Mucosa of stomach (tissue), 1 donor: ENCODE results near the gene KLHL33.
"Not testable (repeated sequence)": the region's sequence is repeated elsewhere in the genome, so short reads cannot be mapped to it uniquely, and the experiment has no call there.

Experiments used
- H3K27me3 ChIP-seq: one replicate; pipeline ENCODE4 v1.7.0; 2013; ENCODE audit warnings: mild to moderate bottlenecking, low read length; ENCODE audit not compliant: control insufficient read depth, insufficient read depth
- H3K36me3 ChIP-seq: one replicate; pipeline ENCODE4 v1.7.0; 2013; ENCODE audit warnings: low read length; ENCODE audit not compliant: control insufficient read depth, insufficient read depth
- H3K4me1 ChIP-seq: one replicate; pipeline ENCODE4 v1.7.0; 2013; ENCODE audit warnings: mild to moderate bottlenecking, low read length; ENCODE audit not compliant: control insufficient read depth, insufficient read depth
- H3K4me3 ChIP-seq: one replicate; pipeline ENCODE4 v1.7.0; 2013; ENCODE audit warnings: low read length
- H3K9ac ChIP-seq: one replicate; pipeline ENCODE4 v1.7.0; 2013; ENCODE audit warnings: mild to moderate bottlenecking, low read length, moderate library complexity
- H3K9me3 ChIP-seq: one replicate; pipeline ENCODE4 v1.7.0; 2013; ENCODE audit warnings: mild to moderate bottlenecking, low read length, moderate library complexity; ENCODE audit not compliant: control insufficient read depth
- donor health status: Pancreatic carcinoma.

KLHL33 gene

GRCh38 chr14:20461225-20462141, 25.5 kb upstream of the KLHL33 start, which contains the start of gene PIP4P1:
Gene PIP4P1, minus strand, starts transcription at chr14:20461434. Its CDS starts 109 bp downstream, at chr14:20461325.
- peak within 1 kb of the TSS; percentile 65 for H3K4me3 ChIP-seq
- H3K27me3 ChIP-seq, result no peaks in the 10 kb centered on the region
- peaks cover 12% of the 10 kb centered on the region for H3K4me1 ChIP-seq
- H3K9me3 ChIP-seq, result no peaks in the 10 kb centered on the region
- peak within 1 kb of the TSS; percentile 70 for H3K9ac ChIP-seq
- H3K36me3 ChIP-seq, result peaks cover 14% of the 10 kb centered on the region

DNA sequence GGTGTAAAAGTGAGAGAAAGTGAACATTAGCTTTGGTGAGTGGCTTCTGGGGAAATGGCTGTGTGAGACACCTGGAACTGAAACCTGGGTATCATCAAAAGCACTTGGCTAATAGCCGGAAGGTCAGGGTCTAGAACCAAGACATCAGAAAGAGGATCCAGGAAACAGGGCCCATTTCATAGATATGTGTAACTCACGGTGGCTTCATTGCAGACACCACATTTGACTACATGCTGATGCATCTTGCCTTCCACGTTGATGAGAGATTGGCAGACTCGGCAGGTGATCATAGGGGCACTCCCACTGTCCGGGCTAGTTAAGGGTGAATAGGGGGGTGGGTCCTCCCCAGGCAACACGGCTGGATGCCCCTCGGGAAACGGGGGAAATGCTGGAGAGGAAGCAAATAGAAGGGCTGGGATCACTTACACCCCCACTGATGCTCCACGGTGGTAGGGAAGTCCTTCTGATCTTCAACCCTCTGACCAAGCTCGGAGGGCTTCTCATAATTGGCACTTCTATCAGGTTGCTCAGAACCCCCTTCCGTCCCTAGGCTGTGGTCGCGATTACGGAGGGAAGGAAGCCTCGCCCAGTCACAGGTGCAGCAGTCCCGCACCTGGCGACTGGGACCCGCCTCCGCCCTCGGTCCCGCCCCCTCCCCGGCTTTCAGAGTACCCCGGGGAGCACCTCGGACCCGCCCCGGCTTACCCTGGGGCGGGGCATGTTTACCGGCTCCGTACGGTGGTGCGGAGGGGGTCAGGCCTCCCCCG, 24.7 kb upstream of the KLHL33 start:
- H3K9me3 ChIP-seq, result no peaks in the 10 kb centered on the region
- H3K27me3 ChIP-seq, result no peaks in the 10 kb centered on the region
- H3K36me3 ChIP-seq, result peaks cover 14% of the 10 kb centered on the region
- peak overlapping the region; percentile 70 for H3K9ac ChIP-seq
- peak overlapping the region; percentile 65 for H3K4me3 ChIP-seq
- peaks cover 20% of the 10 kb centered on the region for H3K4me1 ChIP-seq

DNA sequence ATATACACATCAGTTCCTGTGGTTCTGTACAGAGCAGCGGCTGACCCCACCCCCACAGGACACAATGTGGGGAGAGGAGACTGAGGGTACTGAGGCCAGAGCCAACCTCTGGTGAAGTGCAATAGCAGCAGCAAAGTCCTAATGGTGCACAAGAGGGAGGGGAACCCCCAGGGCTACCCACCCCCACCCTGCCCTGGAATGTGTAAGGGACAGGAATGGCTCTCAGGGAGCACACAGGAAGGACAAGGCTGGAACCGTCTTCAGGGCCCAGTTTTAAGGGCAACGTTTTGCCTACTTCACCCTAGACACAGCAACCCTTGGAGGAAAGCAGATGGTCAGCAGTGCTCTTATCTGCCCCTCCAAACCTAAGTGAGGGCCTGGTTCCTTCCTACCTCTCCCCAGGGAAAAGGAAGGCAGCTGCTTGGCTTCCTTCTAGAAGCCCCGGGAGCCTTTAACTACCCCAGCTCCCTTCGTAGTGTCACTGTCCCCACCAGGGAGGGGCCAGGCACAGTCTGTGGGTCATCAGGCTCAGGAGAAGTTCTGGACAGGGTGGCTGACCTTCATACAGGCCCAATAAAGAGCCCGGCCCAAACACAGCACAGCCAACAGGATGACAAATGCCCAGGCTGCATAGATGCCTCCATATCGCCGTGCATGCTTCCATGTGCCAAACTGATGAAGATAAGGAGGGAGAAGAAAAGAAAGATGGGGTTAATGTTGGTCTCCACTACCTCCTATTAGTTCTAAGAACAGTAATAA, 22.2 kb upstream of the KLHL33 start:
- no peak overlapping the region for H3K9ac ChIP-seq
- H3K4me3 ChIP-seq, result no peak overlapping the region
- H3K27me3 ChIP-seq, result no peaks in the 10 kb centered on the region
- no peaks in the 10 kb centered on the region for H3K9me3 ChIP-seq
- peaks cover 20% of the 10 kb centered on the region for H3K4me1 ChIP-seq
- peaks cover 14% of the 10 kb centered on the region for H3K36me3 ChIP-seq

DNA sequence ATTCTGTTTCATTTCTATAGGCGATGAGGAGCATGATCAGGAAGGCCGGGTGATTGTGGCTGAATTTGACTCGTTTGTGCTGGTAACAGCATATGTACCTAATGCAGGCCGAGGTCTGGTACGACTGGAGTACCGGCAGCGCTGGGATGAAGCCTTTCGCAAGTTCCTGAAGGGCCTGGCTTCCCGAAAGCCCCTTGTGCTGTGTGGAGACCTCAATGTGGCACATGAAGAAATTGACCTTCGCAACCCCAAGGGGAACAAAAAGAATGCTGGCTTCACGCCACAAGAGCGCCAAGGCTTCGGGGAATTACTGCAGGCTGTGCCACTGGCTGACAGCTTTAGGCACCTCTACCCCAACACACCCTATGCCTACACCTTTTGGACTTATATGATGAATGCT, 21.0 kb upstream of the KLHL33 start:
- Histone ChIP-seq H3K4me1 (peaks cover 20% of the 10 kb centered on the region), H3K9ac (peak overlapping the region; percentile 11), H3K9me3 (no peaks in the 10 kb centered on the region), H3K36me3 (peaks cover 14% of the 10 kb centered on the region), H3K4me3 (no peak overlapping the region), H3K27me3 (no peaks in the 10 kb centered on the region)

- no peaks in the 10 kb centered on the region for H3K27me3 ChIP-seq
- peak overlapping the region; percentile 68 for H3K4me3 ChIP-seq
- H3K9me3 ChIP-seq, result no peaks in the 10 kb centered on the region
- H3K36me3 ChIP-seq, result peaks cover 14% of the 10 kb centered on the region
- H3K9ac ChIP-seq, result peak overlapping the region; percentile 69
- peaks cover 19% of the 10 kb centered on the region for H3K4me1 ChIP-seq
These were observed 19.7 kb upstream of the KLHL33 start for GRCh38 chr14:20455355-20456300.

DNA sequence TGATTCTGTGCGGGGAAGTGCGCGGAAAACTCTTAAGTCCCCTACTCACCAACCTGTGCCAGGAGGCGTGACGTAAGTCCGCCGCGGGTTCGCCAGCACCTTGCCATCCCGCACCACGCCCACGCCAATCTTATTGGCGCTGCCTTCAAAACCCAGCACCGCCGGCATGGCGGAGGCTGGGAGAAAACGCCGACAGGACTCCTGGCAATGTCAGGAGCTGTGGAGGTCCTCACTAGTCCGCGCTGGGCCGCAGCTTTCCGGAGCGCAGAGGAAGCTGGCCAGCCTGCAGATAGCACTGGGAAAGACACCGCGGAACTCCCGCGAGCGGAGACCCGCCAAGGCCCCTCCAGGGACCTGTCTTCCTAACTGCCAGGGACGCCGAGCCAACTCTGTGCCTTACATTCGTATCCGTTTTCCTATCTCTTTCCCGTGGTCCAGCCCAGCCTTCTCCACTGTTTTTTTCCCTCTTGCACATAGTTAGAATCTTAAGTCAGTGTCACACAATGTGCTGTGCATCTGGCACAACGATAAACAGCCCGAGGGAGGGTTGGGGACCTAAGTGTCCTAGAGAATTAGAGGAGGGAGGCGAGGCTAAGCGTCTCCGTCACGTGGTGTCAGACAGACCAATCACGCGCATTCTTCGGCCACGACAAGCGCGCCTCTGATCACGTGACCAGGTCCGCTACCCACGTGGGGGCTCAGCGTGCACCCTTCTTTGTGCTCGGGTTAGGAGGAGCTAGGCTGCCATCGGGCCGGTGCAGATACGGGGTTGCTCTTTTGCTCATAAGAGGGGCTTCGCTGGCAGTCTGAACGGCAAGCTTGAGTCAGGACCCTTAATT, 18.8 kb upstream of the KLHL33 start, which contains the start of the genes APEX1 and OSGEP:
Gene APEX1 (plus strand): TSS at position 711 of the 839 bp plus-strand sequence. CDS start 420 bp downstream, outside the sequence.
Gene OSGEP (minus strand): TSS at position 297 of the 839 bp plus-strand sequence. CDS start 129 bp downstream, at position 168.
- Histone ChIP-seq H3K9me3 (no peaks in the 10 kb centered on the region), H3K27me3 (no peaks in the 10 kb centered on the region), H3K4me1 (peaks cover 10% of the 10 kb centered on the region), H3K4me3 (peak within 1 kb of the TSS; percentile 68), H3K36me3 (peaks cover 14% of the 10 kb centered on the region), H3K9ac (peak within 1 kb of the TSS; percentile 69)

GRCh38 chr14:20452831-20453230, 16.9 kb upstream of the KLHL33 start:
- H3K27me3 ChIP-seq, H3K9me3 ChIP-seq, H3K4me3 ChIP-seq, H3K4me1 ChIP-seq, H3K9ac ChIP-seq: not testable (repeated sequence)
- peaks cover 16% of the 10 kb centered on the region for H3K36me3 ChIP-seq

GRCh38 chr14:20446889-20447288, 10.9 kb upstream of the KLHL33 start:
- Histone ChIP-seq H3K27me3 (no peaks in the 10 kb centered on the region), H3K36me3 (peaks cover 16% of the 10 kb centered on the region), H3K4me1 (no peaks in the 10 kb centered on the region), H3K4me3 (no peak overlapping the region), H3K9ac (no peak overlapping the region), H3K9me3 (no peaks in the 10 kb centered on the region)

- H3K27me3 ChIP-seq, H3K9ac ChIP-seq, H3K4me3 ChIP-seq, H3K9me3 ChIP-seq: not testable (repeated sequence)
- Histone ChIP-seq H3K36me3 (peaks cover 15% of the 10 kb centered on the region), H3K4me1 (peaks cover 12% of the 10 kb centered on the region)
These were observed 7.7 kb upstream of the KLHL33 start for GRCh38 chr14:20443650-20444049.

- Histone ChIP-seq H3K4me1 (peaks cover 12% of the 10 kb centered on the region), H3K36me3 (no peaks in the 10 kb centered on the region), H3K27me3 (no peaks in the 10 kb centered on the region), H3K9ac (no peak overlapping the region), H3K9me3 (no peaks in the 10 kb centered on the region), H3K4me3 (no peak overlapping the region)
These were observed 5.5 kb upstream of the KLHL33 start for GRCh38 chr14:20441461-20441860.
